WTC11 (cell line): ENCODE measurements around the gene OR10H3. TPM values are rescaled to one million over a fixed set of nuclear protein-coding genes. Genes with fewer than 3 reads are reported as not detected.

ENCODE experiments used
- ATAC-seq: fragments of 200-7000 bp; cut with Tn5 transposase; 2 replicates; pipeline ENCODE4 v1.10.0; 2021; ENCODE audit warnings: mild to moderate bottlenecking, moderate library complexity
- CTCF ChIA-PET: fragments of 300-600 bp; sonication (Branson Sonifier 250); formaldehyde crosslinking; loops from one replicate; lab custom pipeline; 2021; ENCODE audit warnings: antibody characterized with exemption; lab: Charles Lee
- POLR2A ChIA-PET: fragments of 350-600 bp; sonication (Branson Sonifier 250); formaldehyde crosslinking; loops from one replicate; lab custom pipeline; 2021; ENCODE audit warnings: antibody characterized with exemption; lab: Charles Lee
- DNase-seq: peaks from one replicate; pipeline ENCODE4 v3.0.0; 2021; ENCODE audit warnings: low spot score
- H3K27ac Mint-ChIP-seq: 2 replicates; pipeline ENCODE4 v1.8.0; 2021; ENCODE audit warnings: mixed read lengths
- H3K27me3 Mint-ChIP-seq: 2 replicates; pipeline ENCODE4 v1.8.0; 2021; ENCODE audit warnings: low read depth, mild to moderate bottlenecking, moderate library complexity, mixed read lengths
- H3K36me3 Mint-ChIP-seq: 2 replicates; pipeline ENCODE4 v1.8.0; 2021; ENCODE audit warnings: mixed read lengths
- H3K4me1 Mint-ChIP-seq: 2 replicates; pipeline ENCODE4 v1.8.0; 2022; ENCODE audit warnings: mixed read lengths
- H3K4me3 Mint-ChIP-seq: 2 replicates; pipeline ENCODE4 v1.8.0; 2021; ENCODE audit warnings: mild to moderate bottlenecking, moderate library complexity, mixed read lengths
- H3K9me3 Mint-ChIP-seq: 2 replicates; pipeline ENCODE4 v1.8.0; 2021; ENCODE audit warnings: mixed read lengths
- EMX1 ChIP-seq: fragments of 250-450 bp; sonication (Bioruptor Pico); IDR thresholded peaks from 2 replicates; pipeline ENCODE4 v1.8.0; 2021; ENCODE audit warnings: mild to moderate bottlenecking
- FOXJ3 ChIP-seq: sonication (generic); formaldehyde crosslinking; IDR thresholded peaks from 2 replicates; pipeline ENCODE4 v1.9.0; 2021; ENCODE audit warnings: missing genetic modification reagents, mild to moderate bottlenecking, borderline replicate concordance
- HMGA2 ChIP-seq: fragments of 250-450 bp; sonication (Bioruptor Pico); IDR thresholded peaks from 2 replicates; pipeline ENCODE4 v1.4.0; 2021; ENCODE audit warnings: mild to moderate bottlenecking, moderate library complexity
- JUN ChIP-seq: sonication (generic); formaldehyde crosslinking; IDR thresholded peaks from 2 replicates; pipeline ENCODE4 v1.8.0; 2023; ENCODE audit warnings: mild to moderate bottlenecking, missing genetic modification reagents
- MYBL2 ChIP-seq: sonication (generic); formaldehyde crosslinking; IDR thresholded peaks from 2 replicates; pipeline ENCODE4 v1.8.1; 2023; ENCODE audit warnings: mild to moderate bottlenecking, moderate library complexity, missing genetic modification reagents
- NR1H2 ChIP-seq: sonication (generic); formaldehyde crosslinking; IDR thresholded peaks from 2 replicates; pipeline ENCODE4 v1.9.0; 2021; ENCODE audit warnings: mild to moderate bottlenecking, moderate library complexity, missing genetic modification reagents
- NR2C2 ChIP-seq: sonication (generic); formaldehyde crosslinking; IDR thresholded peaks from 2 replicates; pipeline ENCODE4 v1.8.0; 2022; ENCODE audit warnings: mild to moderate bottlenecking, missing genetic modification reagents
- RORB ChIP-seq: fragments of 250-450 bp; sonication (Bioruptor Pico); IDR thresholded peaks from 2 replicates; pipeline ENCODE4 v1.9.0; 2021; ENCODE audit warnings: mild to moderate bottlenecking
- SMAD3 ChIP-seq: sonication (generic); formaldehyde crosslinking; IDR thresholded peaks from 2 replicates; pipeline ENCODE4 v1.8.0; 2022; ENCODE audit warnings: missing genetic modification reagents, mild to moderate bottlenecking, borderline replicate concordance
- SMAD4 ChIP-seq: sonication (generic); formaldehyde crosslinking; IDR thresholded peaks from 2 replicates; pipeline ENCODE4 v1.8.0; 2022; ENCODE audit warnings: mild to moderate bottlenecking, missing genetic modification reagents
- SOX15 ChIP-seq: fragments of 250-450 bp; sonication (Bioruptor Pico); IDR thresholded peaks from 2 replicates; pipeline ENCODE4 v1.9.0; 2021; ENCODE audit warnings: mild to moderate bottlenecking
- TEAD1 ChIP-seq: sonication (generic); formaldehyde crosslinking; IDR thresholded peaks from 2 replicates; pipeline ENCODE4 v1.8.0; 2022; ENCODE audit warnings: mild to moderate bottlenecking, missing genetic modification reagents
- ZNF416 ChIP-seq: fragments of 250-450 bp; sonication (Bioruptor Pico); IDR thresholded peaks from 2 replicates; pipeline ENCODE4 v1.9.0; 2021; ENCODE audit warnings: mild to moderate bottlenecking, inconsistent platforms
- total RNA-seq: library from RNA; stranded (reverse); gene quantifications from 3 replicates; pipeline ENCODE4 v1.2.3, GENCODE V29; 2021
- TF ChIP-seq, protein P1 (sequence below): sonication (generic); formaldehyde crosslinking; IDR thresholded peaks from 2 replicates; pipeline ENCODE4 v1.8.0; 2023; ENCODE audit warnings: mild to moderate bottlenecking, missing genetic modification reagents
- TF ChIP-seq, protein P2 (sequence below): sonication (generic); formaldehyde crosslinking; IDR thresholded peaks from 2 replicates; pipeline ENCODE4 v1.8.1; 2023; ENCODE audit warnings: mild to moderate bottlenecking, missing genetic modification reagents, borderline replicate concordance
- TF ChIP-seq, protein P3 (sequence below): sonication (generic); formaldehyde crosslinking; IDR thresholded peaks from 2 replicates; pipeline ENCODE4 v1.8.0; 2022; ENCODE audit warnings: mild to moderate bottlenecking, missing genetic modification reagents
- TF ChIP-seq, protein P4 (sequence below): fragments of 250-450 bp; sonication (Bioruptor Pico); IDR thresholded peaks from 2 replicates; pipeline ENCODE4 v1.9.0; 2021; ENCODE audit warnings: moderate library complexity, mild to moderate bottlenecking, inconsistent platforms, borderline replicate concordance
- TF ChIP-seq, protein P5 (sequence below): fragments of 250-450 bp; sonication (Bioruptor Pico); IDR thresholded peaks from 2 replicates; pipeline ENCODE4 v1.9.0; 2021; ENCODE audit warnings: mild to moderate bottlenecking, borderline replicate concordance
- TF ChIP-seq, protein P6 (sequence below): sonication (generic); formaldehyde crosslinking; IDR thresholded peaks from 2 replicates; pipeline ENCODE4 v1.8.0; 2022; ENCODE audit warnings: mild to moderate bottlenecking, missing genetic modification reagents

Gene OR10H3
- total RNA-seq, 1 experiment from 2014 or later: not detected

DNA sequence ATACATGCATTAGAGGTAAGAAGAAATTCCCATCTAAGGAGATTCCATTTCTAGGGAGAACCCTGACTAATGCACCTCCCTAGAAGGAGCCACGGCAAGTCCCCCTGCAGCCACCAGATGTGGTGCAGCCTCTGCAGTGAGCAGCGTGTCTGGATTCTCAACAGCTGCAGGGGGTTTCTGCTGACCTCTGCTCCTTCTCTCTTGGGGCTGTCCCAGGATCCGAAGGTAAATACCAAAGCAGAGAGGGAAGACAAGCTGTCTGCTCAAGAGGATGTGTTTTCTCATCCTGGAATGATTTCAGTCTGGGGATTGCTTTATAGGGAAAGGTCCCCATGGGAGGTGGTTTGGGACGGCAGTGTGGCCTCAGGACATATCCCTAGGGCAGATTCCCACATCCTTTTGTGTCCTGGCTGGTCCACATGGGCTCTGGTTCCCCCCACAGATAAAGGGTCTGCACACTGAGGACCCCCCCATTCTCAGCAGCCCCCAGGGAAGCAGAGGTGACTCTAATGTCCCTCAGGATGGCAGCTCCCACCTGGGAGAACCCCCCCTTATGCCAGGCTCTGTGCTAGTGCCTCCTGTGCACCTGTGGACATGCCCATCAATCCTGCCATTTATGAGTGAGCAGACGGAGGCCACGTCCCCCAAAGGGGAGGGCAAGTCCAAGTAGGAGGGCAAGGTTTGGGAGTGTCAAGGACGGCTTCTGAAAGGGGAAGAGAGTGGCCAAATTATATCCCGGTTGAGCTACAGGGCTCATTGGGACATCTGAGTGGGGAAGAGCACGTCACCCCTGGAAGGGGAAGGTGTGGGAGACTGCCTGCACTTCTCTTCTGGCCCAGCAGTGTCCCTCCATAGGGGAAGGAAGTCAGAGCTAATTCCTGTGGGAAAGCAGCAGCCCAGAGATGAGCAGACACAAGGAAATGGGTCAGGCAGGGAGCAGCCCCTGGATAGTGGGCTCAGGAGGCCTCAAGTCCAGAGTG, 39.5 kb downstream of the OR10H3 start (continued):
- TF ChIP-seq, protein P1, sequence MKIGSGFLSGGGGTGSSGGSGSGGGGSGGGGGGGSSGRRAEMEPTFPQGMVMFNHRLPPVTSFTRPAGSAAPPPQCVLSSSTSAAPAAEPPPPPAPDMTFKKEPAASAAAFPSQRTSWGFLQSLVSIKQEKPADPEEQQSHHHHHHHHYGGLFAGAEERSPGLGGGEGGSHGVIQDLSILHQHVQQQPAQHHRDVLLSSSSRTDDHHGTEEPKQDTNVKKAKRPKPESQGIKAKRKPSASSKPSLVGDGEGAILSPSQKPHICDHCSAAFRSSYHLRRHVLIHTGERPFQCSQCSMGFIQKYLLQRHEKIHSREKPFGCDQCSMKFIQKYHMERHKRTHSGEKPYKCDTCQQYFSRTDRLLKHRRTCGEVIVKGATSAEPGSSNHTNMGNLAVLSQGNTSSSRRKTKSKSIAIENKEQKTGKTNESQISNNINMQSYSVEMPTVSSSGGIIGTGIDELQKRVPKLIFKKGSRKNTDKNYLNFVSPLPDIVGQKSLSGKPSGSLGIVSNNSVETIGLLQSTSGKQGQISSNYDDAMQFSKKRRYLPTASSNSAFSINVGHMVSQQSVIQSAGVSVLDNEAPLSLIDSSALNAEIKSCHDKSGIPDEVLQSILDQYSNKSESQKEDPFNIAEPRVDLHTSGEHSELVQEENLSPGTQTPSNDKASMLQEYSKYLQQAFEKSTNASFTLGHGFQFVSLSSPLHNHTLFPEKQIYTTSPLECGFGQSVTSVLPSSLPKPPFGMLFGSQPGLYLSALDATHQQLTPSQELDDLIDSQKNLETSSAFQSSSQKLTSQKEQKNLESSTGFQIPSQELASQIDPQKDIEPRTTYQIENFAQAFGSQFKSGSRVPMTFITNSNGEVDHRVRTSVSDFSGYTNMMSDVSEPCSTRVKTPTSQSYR (CRISPR knock-in tag): no peak
- TF ChIP-seq, protein P2, sequence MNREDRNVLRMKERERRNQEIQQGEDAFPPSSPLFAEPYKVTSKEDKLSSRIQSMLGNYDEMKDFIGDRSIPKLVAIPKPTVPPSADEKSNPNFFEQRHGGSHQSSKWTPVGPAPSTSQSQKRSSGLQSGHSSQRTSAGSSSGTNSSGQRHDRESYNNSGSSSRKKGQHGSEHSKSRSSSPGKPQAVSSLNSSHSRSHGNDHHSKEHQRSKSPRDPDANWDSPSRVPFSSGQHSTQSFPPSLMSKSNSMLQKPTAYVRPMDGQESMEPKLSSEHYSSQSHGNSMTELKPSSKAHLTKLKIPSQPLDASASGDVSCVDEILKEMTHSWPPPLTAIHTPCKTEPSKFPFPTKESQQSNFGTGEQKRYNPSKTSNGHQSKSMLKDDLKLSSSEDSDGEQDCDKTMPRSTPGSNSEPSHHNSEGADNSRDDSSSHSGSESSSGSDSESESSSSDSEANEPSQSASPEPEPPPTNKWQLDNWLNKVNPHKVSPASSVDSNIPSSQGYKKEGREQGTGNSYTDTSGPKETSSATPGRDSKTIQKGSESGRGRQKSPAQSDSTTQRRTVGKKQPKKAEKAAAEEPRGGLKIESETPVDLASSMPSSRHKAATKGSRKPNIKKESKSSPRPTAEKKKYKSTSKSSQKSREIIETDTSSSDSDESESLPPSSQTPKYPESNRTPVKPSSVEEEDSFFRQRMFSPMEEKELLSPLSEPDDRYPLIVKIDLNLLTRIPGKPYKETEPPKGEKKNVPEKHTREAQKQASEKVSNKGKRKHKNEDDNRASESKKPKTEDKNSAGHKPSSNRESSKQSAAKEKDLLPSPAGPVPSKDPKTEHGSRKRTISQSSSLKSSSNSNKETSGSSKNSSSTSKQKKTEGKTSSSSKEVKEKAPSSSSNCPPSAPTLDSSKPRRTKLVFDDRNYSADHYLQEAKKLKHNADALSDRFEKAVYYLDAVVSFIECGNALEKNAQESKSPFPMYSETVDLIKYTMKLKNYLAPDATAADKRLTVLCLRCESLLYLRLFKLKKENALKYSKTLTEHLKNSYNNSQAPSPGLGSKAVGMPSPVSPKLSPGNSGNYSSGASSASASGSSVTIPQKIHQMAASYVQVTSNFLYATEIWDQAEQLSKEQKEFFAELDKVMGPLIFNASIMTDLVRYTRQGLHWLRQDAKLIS (CRISPR knock-in tag): no peak
- TF ChIP-seq, protein P3, sequence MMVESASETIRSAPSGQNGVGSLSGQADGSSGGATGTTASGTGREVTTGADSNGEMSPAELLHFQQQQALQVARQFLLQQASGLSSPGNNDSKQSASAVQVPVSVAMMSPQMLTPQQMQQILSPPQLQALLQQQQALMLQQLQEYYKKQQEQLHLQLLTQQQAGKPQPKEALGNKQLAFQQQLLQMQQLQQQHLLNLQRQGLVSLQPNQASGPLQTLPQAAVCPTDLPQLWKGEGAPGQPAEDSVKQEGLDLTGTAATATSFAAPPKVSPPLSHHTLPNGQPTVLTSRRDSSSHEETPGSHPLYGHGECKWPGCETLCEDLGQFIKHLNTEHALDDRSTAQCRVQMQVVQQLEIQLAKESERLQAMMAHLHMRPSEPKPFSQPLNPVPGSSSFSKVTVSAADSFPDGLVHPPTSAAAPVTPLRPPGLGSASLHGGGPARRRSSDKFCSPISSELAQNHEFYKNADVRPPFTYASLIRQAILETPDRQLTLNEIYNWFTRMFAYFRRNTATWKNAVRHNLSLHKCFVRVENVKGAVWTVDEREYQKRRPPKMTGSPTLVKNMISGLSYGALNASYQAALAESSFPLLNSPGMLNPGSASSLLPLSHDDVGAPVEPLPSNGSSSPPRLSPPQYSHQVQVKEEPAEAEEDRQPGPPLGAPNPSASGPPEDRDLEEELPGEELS (CRISPR knock-in tag): no peak

DNA sequence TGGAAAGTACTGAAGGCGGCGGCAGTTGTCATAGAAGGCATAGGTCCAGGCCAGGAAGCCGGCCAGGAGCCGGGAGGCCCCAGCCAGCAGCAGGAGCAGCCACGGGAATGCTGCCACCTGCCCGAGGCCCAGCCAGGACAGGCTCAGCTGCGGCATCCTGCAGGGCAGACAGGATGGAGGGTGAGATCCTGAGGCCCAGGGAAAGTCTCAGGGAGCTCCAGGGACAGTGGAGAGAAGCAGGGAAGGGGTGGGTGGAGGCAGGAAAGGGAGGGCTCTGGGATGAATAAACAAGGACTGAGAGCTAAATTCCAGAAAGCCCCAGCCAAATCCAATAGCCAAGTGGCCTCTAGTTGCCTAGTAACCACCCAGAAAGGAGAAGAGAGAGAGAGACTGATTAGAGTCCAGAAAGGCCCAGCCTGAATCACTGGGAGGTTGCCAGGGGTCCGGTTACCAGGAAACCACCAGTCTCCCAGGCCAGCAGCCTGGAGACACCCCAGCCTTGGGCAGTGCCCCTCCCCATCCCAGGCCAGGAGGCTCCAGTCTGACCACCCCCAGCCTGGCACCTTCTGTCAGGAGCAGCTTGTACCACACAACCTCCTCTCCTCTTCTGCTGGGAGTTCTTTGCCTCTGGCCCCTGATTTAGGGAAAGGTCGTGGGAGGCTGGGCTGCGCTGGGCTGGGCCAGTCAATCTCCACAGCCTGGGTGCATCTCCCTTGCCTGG, 42.1 kb downstream of the OR10H3 start:
- ATAC-seq: no peak
- H3K9me3 Mint-ChIP-seq: peaks cover 59% of the 10 kb centered on the region
- TF ChIP-seq EMX1 (CRISPR knock-in tag): no peak
- TF ChIP-seq NR2C2 (CRISPR knock-in tag): no peak
- TF ChIP-seq, protein P4, sequence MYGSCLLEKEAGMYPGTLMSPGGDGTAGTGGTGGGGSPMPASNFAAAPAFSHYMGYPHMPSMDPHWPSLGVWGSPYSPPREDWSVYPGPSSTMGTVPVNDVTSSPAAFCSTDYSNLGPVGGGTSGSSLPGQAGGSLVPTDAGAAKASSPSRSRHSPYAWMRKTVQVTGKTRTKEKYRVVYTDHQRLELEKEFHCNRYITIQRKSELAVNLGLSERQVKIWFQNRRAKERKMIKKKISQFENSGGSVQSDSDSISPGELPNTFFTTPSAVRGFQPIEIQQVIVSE (CRISPR knock-in tag): no peak
- no peak for TF ChIP-seq MYBL2 (CRISPR knock-in tag)
- TF ChIP-seq SMAD4: no peak
- TF ChIP-seq, protein P5, sequence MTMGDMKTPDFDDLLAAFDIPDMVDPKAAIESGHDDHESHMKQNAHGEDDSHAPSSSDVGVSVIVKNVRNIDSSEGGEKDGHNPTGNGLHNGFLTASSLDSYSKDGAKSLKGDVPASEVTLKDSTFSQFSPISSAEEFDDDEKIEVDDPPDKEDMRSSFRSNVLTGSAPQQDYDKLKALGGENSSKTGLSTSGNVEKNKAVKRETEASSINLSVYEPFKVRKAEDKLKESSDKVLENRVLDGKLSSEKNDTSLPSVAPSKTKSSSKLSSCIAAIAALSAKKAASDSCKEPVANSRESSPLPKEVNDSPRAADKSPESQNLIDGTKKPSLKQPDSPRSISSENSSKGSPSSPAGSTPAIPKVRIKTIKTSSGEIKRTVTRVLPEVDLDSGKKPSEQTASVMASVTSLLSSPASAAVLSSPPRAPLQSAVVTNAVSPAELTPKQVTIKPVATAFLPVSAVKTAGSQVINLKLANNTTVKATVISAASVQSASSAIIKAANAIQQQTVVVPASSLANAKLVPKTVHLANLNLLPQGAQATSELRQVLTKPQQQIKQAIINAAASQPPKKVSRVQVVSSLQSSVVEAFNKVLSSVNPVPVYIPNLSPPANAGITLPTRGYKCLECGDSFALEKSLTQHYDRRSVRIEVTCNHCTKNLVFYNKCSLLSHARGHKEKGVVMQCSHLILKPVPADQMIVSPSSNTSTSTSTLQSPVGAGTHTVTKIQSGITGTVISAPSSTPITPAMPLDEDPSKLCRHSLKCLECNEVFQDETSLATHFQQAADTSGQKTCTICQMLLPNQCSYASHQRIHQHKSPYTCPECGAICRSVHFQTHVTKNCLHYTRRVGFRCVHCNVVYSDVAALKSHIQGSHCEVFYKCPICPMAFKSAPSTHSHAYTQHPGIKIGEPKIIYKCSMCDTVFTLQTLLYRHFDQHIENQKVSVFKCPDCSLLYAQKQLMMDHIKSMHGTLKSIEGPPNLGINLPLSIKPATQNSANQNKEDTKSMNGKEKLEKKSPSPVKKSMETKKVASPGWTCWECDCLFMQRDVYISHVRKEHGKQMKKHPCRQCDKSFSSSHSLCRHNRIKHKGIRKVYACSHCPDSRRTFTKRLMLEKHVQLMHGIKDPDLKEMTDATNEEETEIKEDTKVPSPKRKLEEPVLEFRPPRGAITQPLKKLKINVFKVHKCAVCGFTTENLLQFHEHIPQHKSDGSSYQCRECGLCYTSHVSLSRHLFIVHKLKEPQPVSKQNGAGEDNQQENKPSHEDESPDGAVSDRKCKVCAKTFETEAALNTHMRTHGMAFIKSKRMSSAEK (CRISPR knock-in tag): no peak
- TF ChIP-seq TEAD1 (CRISPR knock-in tag): no peak
- TF ChIP-seq NR1H2: no peak
- TF ChIP-seq RORB (CRISPR knock-in tag): no peak
- TF ChIP-seq HMGA2 (CRISPR knock-in tag): no peak
- TF ChIP-seq, protein P6, sequence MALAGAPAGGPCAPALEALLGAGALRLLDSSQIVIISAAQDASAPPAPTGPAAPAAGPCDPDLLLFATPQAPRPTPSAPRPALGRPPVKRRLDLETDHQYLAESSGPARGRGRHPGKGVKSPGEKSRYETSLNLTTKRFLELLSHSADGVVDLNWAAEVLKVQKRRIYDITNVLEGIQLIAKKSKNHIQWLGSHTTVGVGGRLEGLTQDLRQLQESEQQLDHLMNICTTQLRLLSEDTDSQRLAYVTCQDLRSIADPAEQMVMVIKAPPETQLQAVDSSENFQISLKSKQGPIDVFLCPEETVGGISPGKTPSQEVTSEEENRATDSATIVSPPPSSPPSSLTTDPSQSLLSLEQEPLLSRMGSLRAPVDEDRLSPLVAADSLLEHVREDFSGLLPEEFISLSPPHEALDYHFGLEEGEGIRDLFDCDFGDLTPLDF: no peak
- no peak for TF ChIP-seq ZNF416 (CRISPR knock-in tag)
- no peak for TF ChIP-seq FOXJ3 (CRISPR knock-in tag)
- no peak for TF ChIP-seq JUN (CRISPR knock-in tag)
- no peak for TF ChIP-seq SOX15 (CRISPR knock-in tag)
- TF ChIP-seq SMAD3 (CRISPR knock-in tag): no peak

More for the DNA sequence above, 42.1 kb downstream of the OR10H3 start:
- Mint-ChIP-seq H3K4me3 (no peak overlapping the region), H3K27ac (no peak overlapping the region), H3K4me1 (no peaks in the 10 kb centered on the region), H3K27me3 (peaks cover 16% of the 10 kb centered on the region; the same call in 1 of the 2 replicates), H3K36me3 (peaks cover 53% of the 10 kb centered on the region)
- ChIA-PET POLR2A (no interaction called here), CTCF (interaction anchor here (0.9 kb wide), 1 partner anchor 150 kb away, joined by 3 read pairs; no protein-coding TSS in a partner anchor)
- DNase-seq: no peak
